GM23248 (cell line): Measurements from ENCODE around the gene MAP3K4. TPM values are rescaled to one million over a fixed set of nuclear protein-coding genes. Genes with fewer than 3 reads are reported as not detected.

Experiments
- DNase-seq: peaks from one replicate; pipeline ENCODE4 v3.0.0-alpha.2; 2015
- H2AFZ ChIP-seq: fragments of 200-600 bp; sonication (generic); 2 replicates; pipeline ENCODE4 v1.6.1; 2016; ENCODE audit warnings: antibody characterized with exemption
- H3F3A ChIP-seq: fragments of 200-600 bp; sonication (generic); 2 replicates; pipeline ENCODE4 v1.6.1; 2016; ENCODE audit warnings: mild to moderate bottlenecking, antibody characterized with exemption, mixed run types; ENCODE audit not compliant: insufficient read depth
- H3K27ac ChIP-seq: fragments of 200-600 bp; sonication (generic); 2 replicates; pipeline ENCODE4 v1.5.1; 2016; ENCODE audit warnings: mild to moderate bottlenecking
- H3K27me3 ChIP-seq: fragments of 200-600 bp; sonication (generic); replicated peaks from 2 replicates; pipeline ENCODE4 v1.6.1; 2016; ENCODE audit warnings: mild to moderate bottlenecking; ENCODE audit not compliant: insufficient read depth
- H3K36me3 ChIP-seq: fragments of 200-600 bp; sonication (generic); 2 replicates; pipeline ENCODE4 v1.6.1; 2016; ENCODE audit warnings: low read depth, mild to moderate bottlenecking
- H3K4me1 ChIP-seq: fragments of 200-600 bp; sonication (generic); 2 replicates; pipeline ENCODE4 v1.6.1; 2016; ENCODE audit warnings: mild to moderate bottlenecking; ENCODE audit not compliant: insufficient read depth
- H3K4me2 ChIP-seq: fragments of 200-600 bp; sonication (generic); one replicate; pipeline ENCODE4 v1.6.1; 2016; ENCODE audit warnings: mild to moderate bottlenecking; ENCODE audit not compliant: unreplicated experiment
- H3K4me3 ChIP-seq: fragments of 200-600 bp; sonication (generic); 2 replicates; pipeline ENCODE4 v1.5.1; 2016; ENCODE audit warnings: mild to moderate bottlenecking
- H3K79me2 ChIP-seq: fragments of 200-600 bp; sonication (generic); 2 replicates; pipeline ENCODE4 v1.6.1; 2016; ENCODE audit warnings: mild to moderate bottlenecking; ENCODE audit not compliant: insufficient read depth
- H3K9ac ChIP-seq: fragments of 200-600 bp; sonication (generic); 2 replicates; pipeline ENCODE4 v1.6.1; 2016; ENCODE audit warnings: mild to moderate bottlenecking
- H3K9me2 ChIP-seq: fragments of 200-600 bp; sonication (generic); 2 replicates; pipeline ENCODE4 v1.6.1; 2016; ENCODE audit warnings: mixed run types, mild to moderate bottlenecking, moderate library complexity; ENCODE audit not compliant: insufficient read depth
- H3K9me3 ChIP-seq: fragments of 200-600 bp; sonication (generic); one replicate; pipeline ENCODE4 v1.6.1; 2017; ENCODE audit warnings: low read depth
- H4K20me1 ChIP-seq: fragments of 200-600 bp; sonication (generic); 2 replicates; pipeline ENCODE4 v1.6.0; 2016; ENCODE audit not compliant: insufficient read depth
- EZH2 ChIP-seq: fragments of 200-600 bp; sonication (generic); IDR thresholded peaks from 2 replicates; pipeline ENCODE4 v1.6.1; 2018; ENCODE audit warnings: antibody characterized with exemption, mild to moderate bottlenecking; ENCODE audit not compliant: insufficient read depth, poor library complexity, severe bottlenecking
- EZH2phosphoT487 ChIP-seq: fragments of 200-600 bp; sonication (generic); IDR thresholded peaks from 2 replicates; pipeline ENCODE4 v1.6.1; 2018; ENCODE audit warnings: antibody characterized with exemption, moderate library complexity, mild to moderate bottlenecking, low read depth; ENCODE audit not compliant: insufficient read depth
- WGBS, 2 experiments: methylation state at CpG; one replicate each; pipeline ENCODE4 v1.1.6; 2015 to 2017; ENCODE audit warnings: low lambda C conversion rate in 2 of 2, low coverage in 1 of 2; ENCODE audit errors: missing lambda C conversion rate in 2 of 2; 5-methylcytosine and 5-hydroxymethylcytosine counted together
- in situ Hi-C: fragments of 300-500 bp; cut with MboI; formaldehyde crosslinking; loops from 2 replicates; pipeline ENCODE4 v1.15.0; 2020
- polyA plus RNA-seq: library from polyadenylated mRNA; unstranded; fragments of >200 nt; fragmentation: Nextera tagmentation; extraction: Ambion mirVana; gene quantifications from 2 replicates; pipeline ENCODE4 v1.2.1, GENCODE V29; 2016
- total RNA-seq: library from RNA; depleted of rRNA; stranded (reverse); fragments of >200 nt; shearing (Covaris generic); gene quantifications from 2 replicates; pipeline ENCODE4 v1.2.3, GENCODE V29; 2014; rRNA removed

Gene MAP3K4
- total RNA-seq (24.0 and 26.2 TPM in 2 replicates), polyA plus RNA-seq (8.4 and 13.0 TPM in 2 replicates)

- Histone ChIP-seq H4K20me1 (no peaks in the 10 kb centered on the region), H3K36me3 (no peaks in the 10 kb centered on the region), H3K9me3 (no peaks in the 10 kb centered on the region), H3K4me3 (peak within 1 kb of the TSS; percentile 85), H2AFZ (peak within 1 kb of the TSS; percentile 68), H3K4me2 (peak within 1 kb of the TSS; percentile 91), H3K9ac (peak within 1 kb of the TSS; percentile 87), H3K27ac (peak within 1 kb of the TSS; percentile 83), H3K79me2 (peaks cover 60% of the 10 kb centered on the region), H3K9me2 (no peaks in the 10 kb centered on the region), H3K27me3 (no peaks in the 10 kb centered on the region), H3K4me1 (peaks cover 21% of the 10 kb centered on the region), H3F3A (peaks cover 30% of the 10 kb centered on the region)
- DNase-seq, result peak; percentile 90
- TF ChIP-seq EZH2, result no peak
- TF ChIP-seq EZH2phosphoT487, result no peak
- in situ Hi-C loops, result no loop called here
- 0 to 1% methylated on average over 21 to 75 of the region's 97 CpGs for WGBS, 2 experiments
These were observed at the start of gene MAP3K4 for GRCh38 chr6:160991406-160992060. Gene MAP3K4 (plus strand): TSS chr6:160991769. CDS start chr6:160991932, 163 bp downstream.

GRCh38 chr6:160943997-160944396 is 47.6 kb upstream of the MAP3K4 start:
- WGBS, 2 experiments, result 60 to 62% methylated on average over 2 of the region's 2 CpGs
- H4K20me1 ChIP-seq, result no peaks in the 10 kb centered on the region
- in situ Hi-C loops, result no loop called here
- H3K79me2 ChIP-seq, result no peaks in the 10 kb centered on the region
- H3K4me1 ChIP-seq, result no peaks in the 10 kb centered on the region
- no peaks in the 10 kb centered on the region for H3K9me3 ChIP-seq
- H3K27me3 ChIP-seq, result no peaks in the 10 kb centered on the region
- no peaks in the 10 kb centered on the region for H3K36me3 ChIP-seq
- no peaks in the 10 kb centered on the region for H3K9me2 ChIP-seq
- H3K4me2 ChIP-seq, result no peak overlapping the region
- no peak overlapping the region for H2AFZ ChIP-seq
- no peaks in the 10 kb centered on the region for H3F3A ChIP-seq
- H3K4me3 ChIP-seq, result no peak overlapping the region
- H3K9ac ChIP-seq, result no peak overlapping the region
- H3K27ac ChIP-seq, result no peak overlapping the region
- TF ChIP-seq EZH2, result no peak
- TF ChIP-seq EZH2phosphoT487, result no peak
- no peak for DNase-seq

DNA sequence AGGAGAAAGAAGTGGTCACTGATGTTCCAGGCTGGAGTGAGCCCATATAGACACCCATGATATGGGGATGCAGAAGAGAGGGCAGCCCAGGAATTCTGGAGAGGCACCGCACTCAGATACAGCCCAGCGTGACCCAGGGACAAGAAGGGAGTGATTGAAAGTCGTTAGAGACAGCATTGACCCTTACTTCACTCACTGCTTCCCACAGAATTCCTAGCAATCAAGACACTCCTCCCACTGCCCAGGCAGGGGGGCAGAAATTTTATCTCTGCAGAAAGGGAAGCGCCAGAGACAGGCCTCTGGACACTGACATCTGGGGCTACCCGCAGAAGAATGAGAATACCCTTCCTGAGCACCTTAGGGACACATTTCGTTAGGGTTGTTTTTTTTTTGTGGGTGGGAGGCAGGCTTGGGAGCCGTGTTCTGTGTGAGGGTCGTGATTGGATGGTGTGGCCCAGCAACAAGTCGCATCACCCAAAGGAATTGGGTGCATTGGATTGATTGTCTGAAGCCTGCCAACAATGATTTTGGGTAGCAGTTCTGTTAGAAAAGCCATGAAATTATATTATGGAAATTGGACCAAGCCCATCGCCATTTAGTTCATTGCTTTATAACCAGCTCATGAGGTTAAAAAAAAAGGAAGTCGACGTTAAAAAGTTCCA is 45.9 kb upstream of the MAP3K4 start:
- in situ Hi-C loops, result no loop called here
- Histone ChIP-seq H3K9ac (no peak overlapping the region), H3K9me2 (no peaks in the 10 kb centered on the region), H4K20me1 (no peaks in the 10 kb centered on the region), H3K4me3 (no peak overlapping the region), H3F3A (0 out of 2 replicates have a peak, but pooled peaks cover 9% of the 10 kb centered on the region), H3K4me1 (peaks cover 9% of the 10 kb centered on the region), H3K36me3 (no peaks in the 10 kb centered on the region), H3K27ac (no peak overlapping the region), H3K27me3 (no peaks in the 10 kb centered on the region), H3K79me2 (no peaks in the 10 kb centered on the region), H3K4me2 (no peak overlapping the region), H3K9me3 (no peaks in the 10 kb centered on the region), H2AFZ (no peak overlapping the region)
- DNase-seq, result no peak
- TF ChIP-seq EZH2phosphoT487 (no peak), EZH2 (no peak)
- WGBS, 2 experiments, result 68 to 69% methylated on average over 12 of the region's 12 CpGs

GRCh38 chr6:160949531-160949930 is 42.0 kb upstream of the MAP3K4 start:
- Histone ChIP-seq H4K20me1 (no peaks in the 10 kb centered on the region), H3F3A (0 out of 2 replicates have a peak, but pooled peaks cover 9% of the 10 kb centered on the region), H3K79me2 (no peaks in the 10 kb centered on the region), H2AFZ (0 out of 2 replicates have a peak overlapping the region, but pooled peaks have one; percentile 55), H3K4me2 (no peak overlapping the region), H3K9me2 (no peaks in the 10 kb centered on the region), H3K9ac (no peak overlapping the region; the same call in 1 of the 2 replicates), H3K4me3 (no peak overlapping the region), H3K9me3 (no peaks in the 10 kb centered on the region), H3K27ac (peak overlapping the region; percentile 71; the same call in 1 of the 2 replicates), H3K36me3 (no peaks in the 10 kb centered on the region), H3K27me3 (no peaks in the 10 kb centered on the region), H3K4me1 (peaks cover 13% of the 10 kb centered on the region)
- no peak for TF ChIP-seq EZH2
- DNase-seq, result no peak
- WGBS, 2 experiments, result 96% methylated on average over 2 of the region's 2 CpGs
- in situ Hi-C loops, result no loop called here
